Middle frontal gyrus (tissue), 1 donor: Measurements from ENCODE around the gene DCST2.

Experiments used
- DNase-seq: peaks from one replicate; pipeline ENCODE4 v3.0.0-alpha.2; 2015; ENCODE audit warnings: low spot score; ENCODE audit errors: extremely low spot score

The DCST2 gene

GRCh38 chr1:155049651-155050559 lies 16.3 kb upstream of the DCST2 start:
- DNase-seq: no peak

GRCh38 chr1:155048449-155049334 lies 15.1 kb upstream of the DCST2 start:
- DNase-seq: no peak

GRCh38 chr1:155044812-155045657 lies 11.5 kb upstream of the DCST2 start:
- peak; percentile 64 for DNase-seq

GRCh38 chr1:155044365-155044764 lies 10.8 kb upstream of the DCST2 start:
- no peak for DNase-seq

- DNase-seq: no peak
These were observed 10.2 kb upstream of the DCST2 start for GRCh38 chr1:155043793-155044192.

GRCh38 chr1:155043301-155043702 lies 9.7 kb upstream of the DCST2 start:
- DNase-seq: no peak

GRCh38 chr1:155042789-155043188 lies 9.2 kb upstream of the DCST2 start:
- DNase-seq: no peak

- no peak for DNase-seq
These were observed 6.9 kb upstream of the DCST2 start for GRCh38 chr1:155040358-155041093.

- no peak for DNase-seq
These were observed 5.7 kb upstream of the DCST2 start for GRCh38 chr1:155039308-155039669.

GRCh38 chr1:155038602-155039307 lies 5.2 kb upstream of the DCST2 start:
- no peak for DNase-seq

- DNase-seq: no peak
These were observed 4.4 kb upstream of the DCST2 start for GRCh38 chr1:155037851-155038441.

- no peak for DNase-seq
These were observed 3.5 kb upstream of the DCST2 start for GRCh38 chr1:155037043-155037442.

GRCh38 chr1:155035936-155036335 lies 2.4 kb upstream of the DCST2 start:
- no peak for DNase-seq

- no peak for DNase-seq
These were observed 982 bp upstream of the DCST2 start for GRCh38 chr1:155034318-155035208.

GRCh38 chr1:155032886-155033285 lies 695 bp downstream of the DCST2 start:
- no peak for DNase-seq

- no peak for DNase-seq
These were observed 2.7 kb downstream of the DCST2 start for GRCh38 chr1:155030899-155031298.

- DNase-seq: no peak
These were observed 3.3 kb downstream of the DCST2 start for GRCh38 chr1:155030243-155030795.

GRCh38 chr1:155029513-155030242 lies 3.9 kb downstream of the DCST2 start:
- no peak for DNase-seq
